ENCODE measurements around the gene CDH22.

The CDH22 gene

GRCh38 chr20:46300281-46300680 lies 8.0 kb downstream of the CDH22 start:
- no peak for DNase-seq (ENCODE audit: low spot score)

- DNase-seq (ENCODE audit: low spot score): no peak
Observed at GRCh38 chr20:46299078-46299477, 9.2 kb downstream of the CDH22 start.

- no peak for DNase-seq (ENCODE audit: low spot score)
Observed at GRCh38 chr20:46298374-46298773, 9.9 kb downstream of the CDH22 start.

GRCh38 chr20:46296526-46297250 lies 11.6 kb downstream of the CDH22 start:
- DNase-seq (ENCODE audit: low spot score): no peak

- peak; percentile 55 for DNase-seq (ENCODE audit: low spot score)
Observed at GRCh38 chr20:46293084-46293483, 15.2 kb downstream of the CDH22 start.

- DNase-seq (ENCODE audit: low spot score): no peak
Observed at GRCh38 chr20:46291401-46291800, 16.9 kb downstream of the CDH22 start.

GRCh38 chr20:46289432-46289831 lies 18.9 kb downstream of the CDH22 start:
- no peak for DNase-seq (ENCODE audit: low spot score)

- no peak for DNase-seq (ENCODE audit: low spot score)
Observed at GRCh38 chr20:46286977-46287376, 21.3 kb downstream of the CDH22 start.

GRCh38 chr20:46286382-46286781 lies 21.9 kb downstream of the CDH22 start:
- DNase-seq (ENCODE audit: low spot score): no peak

GRCh38 chr20:46285740-46286139 lies 22.6 kb downstream of the CDH22 start:
- no peak for DNase-seq (ENCODE audit: low spot score)

GRCh38 chr20:46285072-46285471 lies 23.2 kb downstream of the CDH22 start:
- DNase-seq (ENCODE audit: low spot score): no peak

GRCh38 chr20:46284040-46284427 lies 24.3 kb downstream of the CDH22 start:
- no peak for DNase-seq (ENCODE audit: low spot score)

- no peak for DNase-seq (ENCODE audit: low spot score)
Observed at GRCh38 chr20:46283426-46284039, 24.8 kb downstream of the CDH22 start.

- DNase-seq (ENCODE audit: low spot score): no peak
Observed at GRCh38 chr20:46282669-46283068, 25.6 kb downstream of the CDH22 start.

GRCh38 chr20:46279103-46279502 lies 29.2 kb downstream of the CDH22 start:
- DNase-seq (ENCODE audit: low spot score): no peak

- DNase-seq (ENCODE audit: low spot score): no peak
Observed at GRCh38 chr20:46277602-46278001, 30.7 kb downstream of the CDH22 start.

GRCh38 chr20:46276531-46276930 lies 31.8 kb downstream of the CDH22 start:
- no peak for DNase-seq (ENCODE audit: low spot score)

GRCh38 chr20:46275091-46275490 lies 33.2 kb downstream of the CDH22 start:
- no peak for DNase-seq (ENCODE audit: low spot score)

- DNase-seq (ENCODE audit: low spot score): no peak
Observed at GRCh38 chr20:46273717-46274116, 34.6 kb downstream of the CDH22 start.

GRCh38 chr20:46272389-46273047 lies 35.8 kb downstream of the CDH22 start:
- no peak for DNase-seq (ENCODE audit: low spot score)

GRCh38 chr20:46270977-46271744 lies 37.1 kb downstream of the CDH22 start:
- DNase-seq (ENCODE audit: low spot score): no peak

- DNase-seq (ENCODE audit: low spot score): no peak
Observed at GRCh38 chr20:46269372-46269771, 38.9 kb downstream of the CDH22 start.

- no peak for DNase-seq (ENCODE audit: low spot score)
Observed at GRCh38 chr20:46268662-46269061, 39.6 kb downstream of the CDH22 start.

All from AG20443 (cell line).